GM21619 (cell line): Measurements from ENCODE around the gene ZBTB46.
"Not testable (repeated sequence)": the region's sequence is repeated elsewhere in the genome, so short reads cannot be mapped to it uniquely, and the experiment has no call there.

ENCODE experiments used
- ATAC-seq: cut with Tn5 transposase; IDR thresholded peaks from one replicate; pipeline ENCODE4 v1.9.1; 2021; ENCODE audit not compliant: unreplicated experiment

ZBTB46 gene

GRCh38 chr20:63830841-63831588 lies at the start of gene ZBTB46:
Gene ZBTB46 (minus strand): TSS chr20:63831264. CDS start chr20:63790757, 40,507 bp downstream.
- no peak for ATAC-seq

- ATAC-seq, result no peak
These were observed 48.0 kb upstream of the ZBTB46 start for GRCh38 chr20:63878899-63879663.

GRCh38 chr20:63877755-63878470 lies 46.8 kb upstream of the ZBTB46 start:
- ATAC-seq, result no peak

- ATAC-seq, result no peak
These were observed 45.5 kb upstream of the ZBTB46 start for GRCh38 chr20:63876489-63877036.

DNA sequence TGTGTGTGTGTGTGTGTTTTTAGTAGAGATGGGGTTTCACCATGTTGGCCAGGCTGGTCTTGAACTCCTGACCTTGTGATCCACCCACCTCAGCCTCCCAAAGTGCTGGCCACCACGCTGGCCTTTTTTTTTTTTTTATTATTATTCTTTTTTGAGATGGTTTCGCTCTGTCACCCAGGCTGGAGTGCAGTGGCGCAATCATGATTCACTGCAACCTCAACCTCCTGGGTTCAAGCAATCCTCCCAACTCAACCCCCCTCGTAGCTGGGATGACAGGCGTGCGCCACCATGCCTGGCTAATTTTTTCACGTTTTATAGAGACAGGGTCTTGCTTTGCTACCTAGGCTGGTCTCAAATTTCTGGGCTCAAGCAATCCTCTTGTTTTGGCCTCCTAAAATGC lies 43.2 kb upstream of the ZBTB46 start:
- not testable (repeated sequence) for ATAC-seq

GRCh38 chr20:63873477-63873971 lies 42.5 kb upstream of the ZBTB46 start:
- ATAC-seq, result no peak

DNA sequence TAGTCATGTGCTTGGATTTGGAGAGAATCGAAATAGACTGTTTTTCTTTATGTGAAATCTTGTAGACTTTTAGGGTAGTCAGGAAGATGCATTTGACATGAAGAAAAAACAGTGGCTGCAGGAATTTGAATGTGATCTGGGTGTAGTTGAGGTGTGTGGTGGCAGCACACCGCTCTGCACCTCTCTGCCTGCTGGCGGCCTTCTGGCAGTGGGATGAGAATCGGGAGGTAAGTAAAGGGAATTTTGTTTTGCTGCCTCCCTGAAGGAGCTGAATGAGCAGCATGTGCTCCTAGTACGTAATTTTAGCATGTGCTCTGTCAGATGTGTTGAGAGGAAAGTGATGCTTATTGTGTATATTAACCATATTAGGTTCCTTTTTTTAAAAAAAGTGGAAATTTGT lies 37.2 kb upstream of the ZBTB46 start:
- ATAC-seq, result no peak

- not testable (repeated sequence) for ATAC-seq
These were observed 36.0 kb upstream of the ZBTB46 start for GRCh38 chr20:63867042-63867441.

DNA sequence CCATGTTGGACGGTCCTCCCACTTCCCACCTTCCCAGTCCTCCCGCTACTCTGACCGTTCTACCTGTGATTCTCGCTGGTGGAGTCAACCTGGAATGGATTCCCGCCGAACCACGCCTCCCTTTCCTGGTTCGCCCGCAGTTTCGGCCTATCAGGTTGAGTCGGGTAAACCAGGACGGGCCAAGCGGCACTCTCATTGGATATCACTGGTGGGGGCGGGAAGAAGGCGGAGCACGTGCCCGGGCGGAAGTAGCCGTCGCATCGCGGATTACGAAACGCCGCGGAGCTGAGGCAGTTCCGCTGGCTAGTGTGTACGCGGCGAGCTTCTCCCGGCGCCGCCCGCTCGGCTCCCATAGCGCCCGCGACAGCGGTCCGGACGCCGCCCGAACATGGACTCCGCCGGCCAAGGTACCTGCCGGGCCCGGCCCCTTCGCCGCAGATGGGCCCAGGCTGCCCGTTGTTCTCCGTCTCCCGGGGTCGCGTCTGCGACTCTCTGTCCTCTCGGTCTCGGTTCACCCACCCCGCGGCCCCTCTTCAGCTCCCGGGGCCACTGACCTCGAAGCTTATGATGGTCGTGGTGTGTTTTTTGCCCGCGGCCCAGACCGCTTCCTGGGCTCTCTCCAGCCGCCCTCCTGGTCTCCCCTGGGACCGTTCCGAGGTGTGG lies 34.0 kb upstream of the ZBTB46 start, which contains the start of gene TPD52L2:
TSS of gene TPD52L2 (plus strand) at position 293 of the 663 bp plus-strand sequence. CDS start at position 389, 96 bp downstream.
- ATAC-seq, result peak; percentile 57

GRCh38 chr20:63864545-63864977 lies 33.5 kb upstream of the ZBTB46 start:
- no peak for ATAC-seq

DNA sequence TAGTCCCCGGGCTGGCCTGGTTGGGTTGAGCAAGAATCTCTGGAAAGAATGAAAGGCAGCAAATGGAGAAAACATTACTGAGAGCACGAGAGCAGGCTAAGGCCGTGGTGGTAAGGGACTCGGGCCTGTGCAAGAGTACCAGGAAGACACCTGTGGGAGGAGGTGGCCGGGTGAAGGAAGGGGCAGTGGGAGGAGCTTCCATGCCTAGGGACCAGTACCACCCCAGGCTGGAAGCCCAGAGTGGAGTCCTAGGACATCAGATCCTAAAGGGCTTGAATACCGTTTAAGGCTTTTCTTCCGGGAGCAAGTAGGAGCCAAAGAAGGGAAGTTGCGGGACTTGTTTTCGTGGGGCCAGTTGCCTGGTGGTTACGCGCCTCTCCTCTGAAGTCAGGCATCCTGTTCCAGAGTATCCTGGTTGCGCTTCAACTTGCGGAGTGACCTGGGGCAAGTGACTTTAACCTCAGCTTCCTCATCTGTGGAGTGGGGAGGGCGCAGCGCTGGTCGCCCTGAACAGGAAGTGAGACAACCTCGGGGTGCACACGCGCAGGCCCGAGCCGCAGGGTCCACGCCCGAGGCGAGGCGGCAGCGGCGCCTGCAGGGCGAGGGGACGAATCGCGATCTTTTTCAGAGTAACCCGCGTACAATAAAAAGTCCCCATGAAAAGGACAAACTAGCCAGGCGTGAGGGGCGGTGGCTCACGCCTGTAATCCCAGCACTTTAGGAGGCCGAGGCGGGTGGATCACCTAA lies 32.9 kb upstream of the ZBTB46 start:
- ATAC-seq, result peak; percentile 59

GRCh38 chr20:63863021-63863797 lies 32.1 kb upstream of the ZBTB46 start:
- ATAC-seq, result no peak

DNA sequence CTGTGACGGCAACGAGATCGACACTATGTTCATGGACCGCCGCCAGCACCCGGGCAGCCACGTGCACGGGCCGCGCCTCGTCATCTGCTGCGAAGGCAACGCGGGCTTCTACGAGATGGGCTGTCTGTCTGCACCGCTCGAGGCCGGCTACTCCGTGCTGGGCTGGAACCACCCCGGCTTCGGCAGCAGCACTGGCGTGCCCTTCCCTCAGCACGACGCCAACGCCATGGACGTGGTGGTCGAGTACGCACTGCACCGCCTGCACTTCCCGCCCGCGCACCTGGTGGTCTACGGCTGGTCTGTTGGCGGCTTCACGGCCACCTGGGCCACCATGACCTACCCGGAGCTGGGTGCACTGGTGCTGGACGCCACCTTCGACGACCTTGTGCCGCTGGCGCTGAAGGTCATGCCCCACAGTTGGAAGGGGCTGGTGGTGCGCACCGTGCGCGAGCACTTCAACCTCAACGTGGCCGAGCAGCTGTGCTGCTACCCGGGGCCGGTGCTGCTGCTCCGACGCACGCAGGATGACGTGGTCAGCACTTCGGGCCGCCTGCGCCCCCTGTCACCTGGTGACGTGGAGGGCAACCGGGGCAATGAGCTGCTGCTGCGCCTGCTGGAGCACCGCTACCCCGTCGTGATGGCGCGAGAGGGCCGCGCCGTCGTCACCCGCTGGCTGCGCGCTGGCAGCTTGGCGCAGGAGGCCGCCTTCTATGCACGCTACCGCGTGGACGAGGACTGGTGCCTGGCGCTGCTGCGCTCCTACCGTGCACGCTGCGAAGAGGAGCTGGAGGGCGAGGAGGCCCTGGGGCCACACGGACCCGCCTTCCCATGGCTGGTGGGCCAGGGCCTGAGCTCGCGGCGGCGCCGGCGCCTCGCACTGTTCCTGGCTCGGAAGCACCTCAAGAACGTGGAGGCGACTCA lies 31.2 kb upstream of the ZBTB46 start:
- no peak for ATAC-seq

DNA sequence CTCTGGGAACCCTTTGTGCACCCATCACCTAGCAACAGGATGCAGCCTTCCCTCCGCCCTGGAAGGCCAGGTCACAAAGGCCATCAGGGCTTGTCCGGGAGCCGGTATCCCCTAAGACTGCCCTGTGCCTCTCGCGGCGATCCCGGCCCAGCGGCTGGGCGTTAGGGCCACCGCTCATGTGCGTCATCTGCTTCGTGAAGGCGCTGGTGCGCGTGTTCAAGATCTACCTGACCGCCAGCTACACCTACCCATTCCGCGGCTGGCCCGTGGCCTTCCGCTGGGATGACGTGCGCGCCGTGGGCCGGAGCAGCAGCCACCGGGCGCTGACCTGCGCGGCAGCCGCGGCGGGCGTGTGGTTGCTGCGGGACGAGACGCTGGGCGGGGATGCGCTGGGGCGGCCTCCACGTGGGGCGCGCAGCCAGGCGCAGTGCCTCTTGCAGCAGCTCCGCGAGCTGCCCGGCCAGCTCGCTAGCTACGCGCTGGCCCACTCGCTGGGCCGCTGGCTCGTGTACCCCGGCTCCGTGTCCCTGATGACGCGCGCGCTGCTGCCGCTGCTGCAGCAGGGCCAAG lies 30.4 kb upstream of the ZBTB46 start, which contains the start of gene ABHD16B:
TSS of gene ABHD16B (plus strand) at position 134 of the 570 bp plus-strand sequence. CDS start at position 177, 43 bp downstream.
- ATAC-seq, result no peak

GRCh38 chr20:63860325-63861051 lies 29.4 kb upstream of the ZBTB46 start:
- no peak for ATAC-seq

DNA sequence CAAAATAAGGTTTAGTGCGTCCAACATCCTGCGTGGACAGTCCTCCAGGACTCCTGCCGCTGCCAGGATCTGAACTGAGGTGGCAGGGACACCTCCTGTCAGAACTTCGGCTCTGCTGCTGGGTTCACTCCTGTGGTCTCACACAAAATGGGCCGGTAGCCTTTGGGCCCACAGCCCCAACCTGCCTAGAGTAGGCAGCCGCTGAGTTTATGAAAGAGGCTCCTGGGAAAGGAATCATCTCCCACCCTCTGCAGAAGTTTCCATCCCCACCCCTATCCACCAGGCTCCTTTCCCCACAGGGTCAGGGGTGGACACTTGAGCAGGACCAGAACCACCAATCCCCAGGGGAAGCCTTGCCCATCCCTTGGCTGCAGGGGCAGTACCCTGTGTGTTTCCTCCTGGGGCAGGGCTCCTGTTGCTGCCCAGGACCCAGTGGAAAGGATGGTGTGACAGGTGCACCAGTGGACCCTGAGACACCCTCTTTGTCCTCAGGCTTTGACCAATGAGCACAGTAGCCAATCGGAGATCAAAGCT lies 28.2 kb upstream of the ZBTB46 start:
- no peak for ATAC-seq
